GM12873 (cell line): ENCODE data around the gene TTC19.

Experiments used
- TF ChIP-seq, protein P1 (sequence below): IDR thresholded peaks from 2 replicates; pipeline ENCODE4 v1.5.1; 2012; ENCODE audit warnings: low read depth, mild to moderate bottlenecking, moderate library complexity, low read length, control low read depth; ENCODE audit not compliant: insufficient read depth; ENCODE audit errors: missing control alignments

Gene TTC19

DNA sequence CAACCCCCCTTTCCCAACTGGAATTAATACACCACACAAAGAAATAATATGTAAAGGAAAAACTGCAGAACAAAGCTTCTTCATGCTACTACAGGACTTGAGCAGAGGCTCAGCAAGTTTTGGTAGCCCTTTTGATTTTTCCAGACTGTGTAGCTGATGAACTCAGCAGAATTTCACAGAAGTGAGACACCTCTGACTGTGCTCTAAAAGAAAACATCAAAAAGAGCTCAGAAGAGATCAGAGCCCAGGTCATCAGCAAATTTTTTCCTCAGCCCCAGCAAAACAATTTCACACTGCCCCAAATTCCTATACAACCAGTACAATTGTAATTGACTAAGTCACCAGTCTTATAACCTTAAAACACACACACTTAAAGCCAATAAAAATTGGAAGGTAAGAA is 38.0 kb downstream of the TTC19 start:
- TF ChIP-seq, protein P1, sequence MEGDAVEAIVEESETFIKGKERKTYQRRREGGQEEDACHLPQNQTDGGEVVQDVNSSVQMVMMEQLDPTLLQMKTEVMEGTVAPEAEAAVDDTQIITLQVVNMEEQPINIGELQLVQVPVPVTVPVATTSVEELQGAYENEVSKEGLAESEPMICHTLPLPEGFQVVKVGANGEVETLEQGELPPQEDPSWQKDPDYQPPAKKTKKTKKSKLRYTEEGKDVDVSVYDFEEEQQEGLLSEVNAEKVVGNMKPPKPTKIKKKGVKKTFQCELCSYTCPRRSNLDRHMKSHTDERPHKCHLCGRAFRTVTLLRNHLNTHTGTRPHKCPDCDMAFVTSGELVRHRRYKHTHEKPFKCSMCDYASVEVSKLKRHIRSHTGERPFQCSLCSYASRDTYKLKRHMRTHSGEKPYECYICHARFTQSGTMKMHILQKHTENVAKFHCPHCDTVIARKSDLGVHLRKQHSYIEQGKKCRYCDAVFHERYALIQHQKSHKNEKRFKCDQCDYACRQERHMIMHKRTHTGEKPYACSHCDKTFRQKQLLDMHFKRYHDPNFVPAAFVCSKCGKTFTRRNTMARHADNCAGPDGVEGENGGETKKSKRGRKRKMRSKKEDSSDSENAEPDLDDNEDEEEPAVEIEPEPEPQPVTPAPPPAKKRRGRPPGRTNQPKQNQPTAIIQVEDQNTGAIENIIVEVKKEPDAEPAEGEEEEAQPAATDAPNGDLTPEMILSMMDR, result no peak

DNA sequence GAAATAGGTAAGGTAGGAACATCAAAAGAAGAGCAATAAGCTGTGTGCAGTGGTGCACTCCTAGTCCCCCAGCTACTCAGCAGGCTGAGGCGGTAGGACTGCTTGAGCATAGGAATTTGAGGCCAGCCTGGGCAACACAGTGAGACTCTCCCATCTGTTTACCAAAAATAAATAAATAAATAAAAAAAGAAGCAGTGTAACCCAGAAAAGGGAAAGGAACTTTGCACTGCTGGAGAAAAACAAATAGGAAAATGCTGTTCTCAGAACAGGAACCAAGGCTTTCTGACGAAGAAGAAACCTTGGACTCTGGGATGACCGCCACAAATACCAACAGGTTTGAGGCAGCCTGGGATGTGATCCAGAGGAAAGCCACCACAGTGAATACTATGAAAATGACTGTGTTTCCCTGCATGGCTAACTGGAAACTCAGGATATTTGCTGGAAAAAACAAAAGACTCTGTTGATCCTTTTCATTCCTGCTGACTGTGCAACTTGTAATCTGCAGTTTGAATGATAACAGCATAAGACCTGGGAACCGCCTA is 41.2 kb downstream of the TTC19 start:
- TF ChIP-seq, protein P1, result no peak

DNA sequence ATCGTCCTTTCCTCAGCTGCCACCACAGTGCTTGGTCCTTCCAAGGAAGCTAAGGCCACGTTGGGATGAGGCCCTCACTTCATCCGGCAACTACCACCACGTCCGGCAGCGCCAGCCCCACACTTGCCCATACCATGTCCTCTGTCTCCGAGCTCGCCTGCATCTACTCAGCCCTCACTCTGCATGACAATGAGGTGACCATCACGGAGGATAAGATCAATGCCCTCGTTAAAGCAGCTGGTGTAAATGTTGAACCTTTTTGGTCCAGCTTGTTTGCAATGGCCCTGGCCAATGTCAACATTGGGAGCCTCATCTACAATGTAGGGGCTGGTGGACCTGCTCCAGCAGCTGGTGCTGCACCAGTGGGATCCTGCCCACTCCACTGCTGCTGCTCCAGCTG is 44.9 kb downstream of the TTC19 start:
- TF ChIP-seq, protein P1, result no peak

DNA sequence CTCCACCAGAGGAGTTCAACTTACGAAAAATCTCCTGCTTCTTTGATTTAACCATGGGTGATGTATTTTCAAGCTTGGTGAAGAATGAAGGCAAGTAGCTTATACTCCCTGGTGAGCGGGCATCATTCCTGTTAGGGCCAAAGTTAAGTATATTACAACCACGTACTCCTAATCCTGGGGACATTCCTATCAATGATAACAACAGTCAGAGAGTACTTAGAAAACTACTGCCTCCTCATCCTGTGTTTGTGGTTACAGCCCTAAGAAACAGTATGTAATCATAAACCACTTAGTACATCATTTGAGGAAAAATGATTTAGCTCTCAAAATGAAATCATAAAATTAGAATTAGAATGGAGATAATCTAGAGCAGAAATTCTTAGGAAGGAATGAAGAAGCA is 47.3 kb downstream of the TTC19 start:
- TF ChIP-seq, protein P1, result no peak

DNA sequence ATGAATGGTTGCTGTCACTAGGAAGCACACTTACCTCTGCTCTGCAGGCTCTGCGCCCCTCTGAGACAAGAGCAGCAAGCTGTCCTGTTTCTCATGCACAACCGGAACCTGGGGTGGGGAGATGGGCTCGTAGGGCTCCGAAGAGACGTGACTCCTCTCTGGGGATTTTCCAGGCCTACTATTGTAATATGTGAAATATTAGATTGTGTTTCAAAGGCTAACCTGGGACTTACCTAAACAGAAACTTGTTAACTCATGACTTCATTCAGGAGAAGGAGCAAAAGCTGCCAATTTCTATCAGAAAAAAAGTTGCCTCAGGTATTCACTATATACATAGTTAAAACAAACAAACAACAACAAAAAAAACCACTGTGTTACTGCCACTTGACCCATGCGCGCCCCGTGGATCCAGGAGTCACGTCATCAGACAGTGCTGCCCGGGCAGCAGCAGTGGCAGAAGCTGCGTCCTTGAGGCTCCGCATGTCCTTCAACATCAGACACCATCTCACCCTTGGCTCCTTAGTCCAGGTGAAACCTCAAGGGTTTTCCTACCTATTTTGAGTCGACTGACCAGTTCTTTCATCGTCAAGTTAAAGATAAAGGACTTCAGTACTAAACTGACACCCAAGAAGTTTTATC is 49.3 kb downstream of the TTC19 start:
- TF ChIP-seq, protein P1, result no peak

DNA sequence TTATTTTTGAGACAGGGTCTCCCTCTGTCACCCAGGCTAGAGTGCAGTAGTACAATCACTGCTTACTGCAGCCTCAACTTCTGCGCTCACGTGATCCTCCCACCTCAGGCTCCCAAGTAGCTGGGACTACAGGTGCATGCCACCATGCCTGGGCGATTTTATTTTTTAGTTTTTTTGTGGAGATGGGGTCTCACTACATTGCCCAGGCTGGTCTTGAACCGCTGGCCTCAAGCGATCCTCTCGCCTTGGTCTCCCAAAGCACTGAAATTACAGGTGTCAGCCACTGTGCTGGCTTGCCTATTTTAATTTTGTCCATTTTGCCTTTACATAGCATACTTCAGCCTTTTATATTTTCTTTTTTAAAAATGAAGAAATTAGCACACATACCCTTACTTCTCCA is 51.2 kb downstream of the TTC19 start:
- TF ChIP-seq, protein P1, result no peak

DNA sequence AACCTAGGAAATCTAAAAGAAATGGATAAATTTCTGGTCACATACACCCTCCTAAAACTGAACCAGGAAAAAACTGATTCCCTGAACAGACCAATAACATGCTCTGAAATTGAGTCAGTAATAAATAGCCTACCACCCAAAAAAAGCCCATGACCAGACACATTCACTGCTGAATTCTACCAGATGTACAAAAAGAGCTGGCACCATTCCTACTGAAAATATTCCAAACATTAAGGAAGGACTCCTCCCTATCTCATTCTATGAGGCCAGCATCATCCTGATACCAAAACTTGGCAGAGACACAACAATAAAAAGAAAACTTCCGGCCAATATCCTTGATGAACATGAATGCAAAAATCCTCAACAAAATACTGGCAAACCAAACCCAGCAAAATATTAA is 52.9 kb downstream of the TTC19 start:
- TF ChIP-seq, protein P1, result no peak
